H1 (cell line): Measurements from ENCODE around the gene KCNQ2. TPM values are rescaled to one million over a fixed set of nuclear protein-coding genes. Genes with fewer than 3 reads are reported as not detected.

Experiments used
- CTCF ChIA-PET: fragments of 300-600 bp; sonication (Branson Sonifier 250); formaldehyde crosslinking; loops from one replicate; lab custom pipeline; 2021; ENCODE audit not compliant: partially characterized antibody; lab: Charles Lee
- POLR2A ChIA-PET: fragments of 300-600 bp; sonication (Branson Sonifier 250); formaldehyde crosslinking; loops from one replicate; lab custom pipeline; 2021; ENCODE audit warnings: inconsistent platforms; ENCODE audit not compliant: partially characterized antibody; lab: Charles Lee
- DNase-seq, 2 experiments: peaks; one replicate each; pipeline versions ENCODE4 v3.0.0 to v3.0.0-alpha.2; 2010 to 2022; ENCODE audit warnings: low spot score in 2 of 2, low read depth in 1 of 2, mixed read lengths in 1 of 2
- FAIRE-seq: peaks from 2 replicates; lab custom pipeline; 2011; peaks lifted over from hg19 to GRCh38; lab: Jason Lieb, UNC
- H2AFZ ChIP-seq: 2 replicates; pipeline ENCODE4 v1.8.1; 2012; ENCODE audit warnings: low read length, inconsistent platforms
- H2AK5ac ChIP-seq: 2 replicates; pipeline ENCODE4 v1.6.1; 2013; ENCODE audit warnings: low read depth, low read length
- H2BK120ac ChIP-seq: replicated peaks from 2 replicates; pipeline ENCODE3; 2013; ENCODE audit warnings: low read depth, low read length, inconsistent platforms
- H2BK12ac ChIP-seq: 2 replicates; pipeline ENCODE4 v1.6.1; 2013; ENCODE audit warnings: low read depth, low read length
- H2BK15ac ChIP-seq: 2 replicates; pipeline ENCODE4 v1.6.1; 2013; ENCODE audit warnings: low read length
- H2BK20ac ChIP-seq: 2 replicates; pipeline ENCODE4 v1.6.1; 2013; ENCODE audit warnings: low read length
- H2BK5ac ChIP-seq: 2 replicates; pipeline ENCODE4 v1.6.1; 2013; ENCODE audit warnings: low read depth, low read length
- H3K14ac ChIP-seq: 2 replicates; pipeline ENCODE4 v1.6.1; 2013; ENCODE audit warnings: inconsistent platforms; ENCODE audit not compliant: insufficient read length
- H3K18ac ChIP-seq: 2 replicates; pipeline ENCODE4 v1.6.1; 2013; ENCODE audit warnings: low read length; ENCODE audit errors: extremely low read depth
- H3K23ac ChIP-seq: 2 replicates; pipeline ENCODE4 v1.6.1; 2013; ENCODE audit warnings: inconsistent platforms; ENCODE audit not compliant: insufficient read length
- H3K23me2 ChIP-seq: 2 replicates; pipeline ENCODE4 v1.6.1; 2013; ENCODE audit warnings: low read depth, low read length
- H3K27ac ChIP-seq: 2 replicates; pipeline ENCODE4 v1.6.1; 2011; ENCODE audit warnings: low read depth, low read length, inconsistent platforms
- H3K27me3 ChIP-seq, 4 experiments: replicated peaks in 1 of 4; 1 replicate in 1 of 4; 2 replicates in 3 of 4; pipeline versions ENCODE4 v1.6.1 to v1.8.1; 2011 to 2013; ENCODE audit warnings: low read length in 3 of 4, mild to moderate bottlenecking in 3 of 4, inconsistent platforms in 2 of 4, mixed read lengths in 2 of 4, moderate library complexity in 1 of 4; ENCODE audit not compliant: control insufficient read depth in 3 of 4, insufficient read depth in 3 of 4; ENCODE audit errors: extremely low read depth in 1 of 4
- H3K36me3 ChIP-seq, 4 experiments: 2 replicates each; pipeline versions ENCODE4 v1.6.1 to v1.8.1; 2011 to 2013; ENCODE audit warnings: mild to moderate bottlenecking in 4 of 4, low read length in 3 of 4, moderate library complexity in 2 of 4, control low read depth in 1 of 4, inconsistent platforms in 1 of 4; ENCODE audit not compliant: insufficient read depth in 4 of 4, control insufficient read depth in 2 of 4
- H3K4ac ChIP-seq: replicated peaks from 2 replicates; pipeline ENCODE3; 2013; ENCODE audit warnings: low read length, low read depth, mixed read lengths, inconsistent platforms; ENCODE audit not compliant: insufficient read length
- H3K4me1 ChIP-seq, 4 experiments: replicated peaks in 1 of 4; 1 replicate in 1 of 4; 2 replicates in 3 of 4; pipeline versions ENCODE4 v1.6.1 to v1.8.1; 2011 to 2013; ENCODE audit warnings: low read length in 3 of 4, inconsistent platforms in 2 of 4, mixed read lengths in 1 of 4; ENCODE audit not compliant: insufficient read depth in 4 of 4, control insufficient read depth in 3 of 4
- H3K4me2 ChIP-seq, 2 experiments: 2 replicates each; pipeline versions ENCODE4 v1.6.1 to v1.8.1; 2011 to 2013; ENCODE audit warnings: low read depth in 2 of 2, low read length in 2 of 2, control low read depth in 1 of 2, inconsistent platforms in 1 of 2, mild to moderate bottlenecking in 1 of 2; ENCODE audit not compliant: insufficient read depth in 1 of 2
- H3K4me3 ChIP-seq, 4 experiments: fragments of 200-600, 300-600 bp in 1 of 4; sonication (generic), shearing (Covaris generic), sonication (Bioruptor Twin) in 1 of 4; 2 replicates each; pipeline versions ENCODE4 v1.5.1 to v1.8.1; 2011 to 2016; ENCODE audit warnings: low read length in 4 of 4, low read depth in 3 of 4, control low read depth in 2 of 4, inconsistent platforms in 2 of 4, mild to moderate bottlenecking in 2 of 4, mixed read lengths in 1 of 4, moderate library complexity in 1 of 4; ENCODE audit not compliant: insufficient read depth in 2 of 4; ENCODE audit errors: extremely low read depth in 1 of 4
- H3K56ac ChIP-seq: replicated peaks from 2 replicates; pipeline ENCODE3; 2013; ENCODE audit warnings: low read depth, mild to moderate bottlenecking, mixed read lengths, low read length, inconsistent platforms; ENCODE audit not compliant: insufficient read length
- H3K79me1 ChIP-seq: 2 replicates; pipeline ENCODE4 v1.6.1; 2013; ENCODE audit warnings: low read depth, low read length, control low read depth
- H3K79me2 ChIP-seq, 2 experiments: 2 replicates each; pipeline versions ENCODE4 v1.6.1 to v1.8.1; 2012 to 2013; ENCODE audit warnings: low read length in 2 of 2, mild to moderate bottlenecking in 2 of 2, inconsistent platforms in 1 of 2; ENCODE audit not compliant: insufficient read depth in 2 of 2, control insufficient read depth in 1 of 2
- H3K9ac ChIP-seq, 4 experiments: replicated peaks in 1 of 4; 1 replicate in 1 of 4; 2 replicates in 3 of 4; pipeline versions ENCODE4 v1.6.1 to v1.8.1; 2011 to 2013; ENCODE audit warnings: low read depth in 3 of 4, low read length in 3 of 4, control low read depth in 2 of 4, mild to moderate bottlenecking in 2 of 4, moderate library complexity in 2 of 4, inconsistent platforms in 1 of 4; ENCODE audit errors: extremely low read depth in 1 of 4
- H3K9me3 ChIP-seq, 2 experiments: 2 replicates each; pipeline versions ENCODE4 v1.6.1 to v1.8.1; 2012 to 2013; ENCODE audit warnings: mild to moderate bottlenecking in 2 of 2, moderate library complexity in 2 of 2, control low read depth in 1 of 2, inconsistent platforms in 1 of 2, low read depth in 1 of 2, low read length in 1 of 2, mixed read lengths in 1 of 2; ENCODE audit not compliant: insufficient read depth in 2 of 2
- H4K20me1 ChIP-seq, 2 experiments: replicated peaks in 1 of 2; 2 replicates each; pipeline versions ENCODE3 to v1.8.1; 2011 to 2013; ENCODE audit warnings: inconsistent platforms in 2 of 2, low read length in 2 of 2, mild to moderate bottlenecking in 1 of 2; ENCODE audit not compliant: insufficient read depth in 2 of 2, control insufficient read depth in 1 of 2
- H4K5ac ChIP-seq: 2 replicates; pipeline ENCODE4 v1.6.1; 2013; ENCODE audit warnings: low read length, low read depth, mixed read lengths, inconsistent platforms; ENCODE audit not compliant: insufficient read length
- H4K8ac ChIP-seq: 2 replicates; pipeline ENCODE4 v1.8.0; 2013; ENCODE audit warnings: mild to moderate bottlenecking, moderate library complexity, low read length, inconsistent platforms; ENCODE audit not compliant: insufficient read depth; ENCODE audit errors: extremely low read depth
- H4K91ac ChIP-seq: replicated peaks from 2 replicates; pipeline ENCODE3; 2013; ENCODE audit warnings: low read length, mixed read lengths, inconsistent platforms; ENCODE audit not compliant: insufficient read length
- CHD1 ChIP-seq: IDR thresholded peaks from 2 replicates; pipeline ENCODE4 v1.6.1; 2012; ENCODE audit warnings: low read depth, low read length, improper control_type of control experiment
- HDAC2 ChIP-seq, 2 experiments: fragments of 300-600 bp in 1 of 2; sonication (generic) in 1 of 2; IDR thresholded peaks; 2 replicates each; pipeline ENCODE4 v1.6.1; 2011 to 2012; ENCODE audit warnings: low read depth in 2 of 2, low read length in 2 of 2, mild to moderate bottlenecking in 2 of 2, moderate library complexity in 2 of 2, borderline replicate concordance in 1 of 2, inconsistent platforms in 1 of 2
- JUN ChIP-seq: IDR thresholded peaks from 2 replicates; pipeline ENCODE4 v1.6.1; 2011; ENCODE audit warnings: low read depth, mild to moderate bottlenecking, improper control_type of control experiment, low read length
- KDM4A ChIP-seq: IDR thresholded peaks from one replicate; pipeline ENCODE4 v1.7.1; 2012; ENCODE audit warnings: low read depth, mild to moderate bottlenecking, moderate library complexity, low read length, inconsistent platforms; ENCODE audit not compliant: severe bottlenecking
- POU5F1 ChIP-seq: IDR thresholded peaks from 2 replicates; pipeline ENCODE4 v1.6.1; 2011; ENCODE audit warnings: low read depth, mild to moderate bottlenecking, low read length, moderate library complexity
- RAD21 ChIP-seq, 2 experiments: IDR thresholded peaks in 1 of 2; conservative IDR thresholded peaks in 1 of 2; 2 replicates each; pipeline ENCODE4 v1.6.1; 2011; ENCODE audit warnings: low read depth in 2 of 2, low read length in 2 of 2, improper control_type of control experiment in 1 of 2, inconsistent platforms in 1 of 2, mild to moderate bottlenecking in 1 of 2, moderate library complexity in 1 of 2
- RFX5 ChIP-seq: IDR thresholded peaks from 2 replicates; pipeline ENCODE4 v1.6.1; 2011; ENCODE audit warnings: low read depth, low read length, improper control_type of control experiment, borderline replicate concordance
- RNF2 ChIP-seq: fragments of 200-900, 300-1000 bp; sonication (generic); IDR thresholded peaks from 2 replicates; pipeline ENCODE4 v1.7.1; 2016; ENCODE audit warnings: borderline replicate concordance, low read depth, mild to moderate bottlenecking, antibody characterized with exemption, low read length; ENCODE audit not compliant: poor library complexity, severe bottlenecking; ENCODE audit errors: missing control alignments
- SIRT6 ChIP-seq: IDR thresholded peaks from one replicate; pipeline ENCODE4 v1.7.1; 2012; ENCODE audit warnings: low read length, inconsistent platforms
- SP1 ChIP-seq: IDR thresholded peaks from 2 replicates; pipeline ENCODE4 v1.6.1; 2011; ENCODE audit warnings: low read depth, low read length
- YY1 ChIP-seq: IDR thresholded peaks from 2 replicates; pipeline ENCODE4 v1.6.1; 2011; ENCODE audit warnings: low read depth, mild to moderate bottlenecking, low read length
- ZNF274 ChIP-seq: IDR thresholded peaks from 2 replicates; pipeline ENCODE4 v1.7.0; 2012; ENCODE audit warnings: low read length, borderline replicate concordance; ENCODE audit errors: extremely low read depth
- WGBS, 2 experiments: shearing (Covaris generic) in 1 of 2; methylation state at CpG; one replicate each; pipeline versions ENCODE4 v1.1.6 to v1.1.7; 2013 to 2015; ENCODE audit warnings: low lambda C conversion rate in 2 of 2, mixed read lengths in 2 of 2, inconsistent platforms in 1 of 2, low coverage in 1 of 2, missing lambda C conversion rate in 1 of 2; ENCODE audit not compliant: insufficient replicate concordance in 2 of 2, insufficient coverage in 1 of 2, insufficient read length in 1 of 2; ENCODE audit errors: extremely low coverage in 1 of 2, missing lambda C conversion rate in 1 of 2; 5-methylcytosine and 5-hydroxymethylcytosine counted together
- polyA plus RNA-seq, 7 experiments: library from polyadenylated mRNA; depleted of rRNA in 3 of 7; stranded (reverse) in 5 of 7; unstranded in 2 of 7; fragments of >200 nt in 5 of 7; fragments of 200-250 nt in 2 of 7; gene quantifications; 1 replicate in 5 of 7; 2 replicates in 1 of 7; 4 replicates in 1 of 7; pipeline versions ENCODE4 v1.2.1 to v1.2.3, GENCODE V29; 2011 to 2013; ENCODE audit warnings: missing spikeins in 2 of 7, mixed read lengths in 2 of 7
- total RNA-seq: library from RNA; stranded (reverse); fragmentation: NEBNext Ultra II Directional; extraction: Animal tissue kit (Norgen Biotek cat#: 25700); gene quantifications from 2 replicates; pipeline ENCODE4 v1.2.1, GENCODE V29; 2021

KCNQ2 gene
- total and polyA plus RNA-seq, 2 of the 8 experiments (the other 6 are each of a cell fraction or from before 2014, with no cell fraction given): 82.6 to 243 TPM

DNA sequence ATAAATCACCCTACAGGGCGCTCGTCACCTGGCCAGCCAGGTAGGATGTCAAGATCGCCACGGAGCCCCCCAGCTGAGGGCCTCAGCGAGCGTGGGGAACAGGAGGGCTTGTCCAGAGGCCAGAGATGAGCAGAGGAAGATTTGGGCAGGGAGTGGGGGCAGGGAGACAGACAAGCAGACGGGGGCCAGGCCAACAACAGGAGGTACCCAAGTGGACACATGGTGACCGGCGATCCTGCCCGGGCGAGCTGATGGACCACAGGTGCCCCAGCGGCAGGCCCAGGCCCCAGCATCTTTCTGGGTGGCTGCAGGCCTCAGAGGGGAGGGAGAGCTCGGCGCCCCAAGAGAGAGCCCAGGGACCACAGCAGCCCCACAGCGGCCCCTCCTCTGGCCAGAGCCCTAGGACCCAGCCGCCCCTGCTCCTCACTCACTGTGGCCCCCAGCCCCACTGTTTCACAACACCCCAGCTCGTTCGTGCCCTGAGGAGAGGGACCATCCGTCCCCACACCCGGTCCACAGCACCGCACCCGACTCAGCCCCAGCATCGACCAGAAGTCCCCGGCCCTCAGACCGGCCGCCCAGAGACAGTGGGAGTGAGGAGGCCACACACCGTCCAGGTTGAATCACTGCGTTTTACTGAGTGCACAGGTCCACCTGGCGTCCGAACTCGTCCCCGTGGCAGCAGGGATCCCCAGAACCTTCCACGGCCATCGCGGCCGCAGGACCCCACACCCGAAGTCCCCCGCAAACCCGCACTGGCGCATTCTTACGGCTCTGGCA is 72.7 kb downstream of the KCNQ2 start:
- Histone ChIP-seq H4K20me1 (peaks cover 0 to 4% of the 10 kb centered on the region in 2 experiments), H2BK12ac (no peak overlapping the region), H3K27ac (no peak overlapping the region; the same call in 1 of the 2 replicates), H3K9ac (no peak overlapping the region), H3K14ac (no peak overlapping the region), H3K23me2 (no peaks in the 10 kb centered on the region), H3K79me1 (no peaks in the 10 kb centered on the region), H3K23ac (no peak overlapping the region), H3K4me1 (peaks cover 2 to 19% (median 10%) of the 10 kb centered on the region in 4 experiments; a peak in 6 of 7 replicates), H3K4ac (no peak overlapping the region), H4K8ac (no peak overlapping the region; the same call in 1 of the 2 replicates), H2BK20ac (no peak overlapping the region), H2BK120ac (no peak overlapping the region), H3K79me2 (no peaks in the 10 kb centered on the region), H2BK15ac (no peak overlapping the region), H3K56ac (no peak overlapping the region), H3K36me3 (no peaks in the 10 kb centered on the region), H3K4me3 (no peak overlapping the region), H3K9me3 (no peaks in the 10 kb centered on the region), H2AK5ac (no peak overlapping the region), H4K5ac (no peak overlapping the region), H3K4me2 (no peak overlapping the region), H4K91ac (no peak overlapping the region), H2BK5ac (no peak overlapping the region), H2AFZ (no peak overlapping the region), H3K18ac (no peak overlapping the region), H3K27me3 (no peaks in the 10 kb centered on the region)
- DNase-seq: no peak
- no peak for FAIRE-seq
- ChIA-PET POLR2A (no interaction called here), CTCF (interaction anchor here (0.8 to 2.3 kb wide), 7 partner anchors 9 to 108 kb away, joined by 3 to 10 read pairs (median 3); no protein-coding TSS in a partner anchor)
- WGBS, 2 experiments: 94% methylated on average over 35 of the region's 41 CpGs; no CpG with 5 or more reads in 1 of the 2 experiments
- TF ChIP-seq ZNF274 (no peak), POU5F1 (no peak), JUN (no peak), SIRT6 (no peak), RAD21 (IDR thresholded peaks at IDR 0.05 in 1 of 2, conservative IDR thresholded peaks at IDR 0.05 in 1 of 2; ENCODE audit: low read depth in 2 of 2, low read length in 2 of 2) (no peak), KDM4A (no peak), SP1 (no peak), RFX5 (no peak), HDAC2 (IDR thresholded peaks at IDR 0.05; ENCODE audit: borderline replicate concordance in 1 of 2, low read depth in 2 of 2, low read length in 2 of 2) (no peak), CHD1 (no peak), YY1 (no peak), RNF2 (no peak)
